MM.1S (cell line): ENCODE measurements around the gene AXIN2.
"Not testable (repeated sequence)": the region's sequence is repeated elsewhere in the genome, so short reads cannot be mapped to it uniquely, and the experiment has no call there.

Source experiments
- EZH2 ChIP-seq: fragments of 300-600 bp; sonication (generic); optimal IDR thresholded peaks from 2 replicates; pipeline ENCODE3; 2017; ENCODE audit warnings: low read depth, mild to moderate bottlenecking, antibody characterized with exemption, low read length, mixed read lengths
- EZH2phosphoT487 ChIP-seq: fragments of 300-600 bp; sonication (generic); IDR thresholded peaks from 2 replicates; pipeline ENCODE4 v1.6.1; 2018; ENCODE audit warnings: antibody characterized with exemption, low read length
- TF ChIP-seq, protein P1 (sequence below): fragments of 300-600 bp; sonication (generic); IDR thresholded peaks from 2 replicates; pipeline ENCODE4 v1.5.1; 2016; ENCODE audit warnings: antibody characterized with exemption, low read length, mixed read lengths

DNA sequence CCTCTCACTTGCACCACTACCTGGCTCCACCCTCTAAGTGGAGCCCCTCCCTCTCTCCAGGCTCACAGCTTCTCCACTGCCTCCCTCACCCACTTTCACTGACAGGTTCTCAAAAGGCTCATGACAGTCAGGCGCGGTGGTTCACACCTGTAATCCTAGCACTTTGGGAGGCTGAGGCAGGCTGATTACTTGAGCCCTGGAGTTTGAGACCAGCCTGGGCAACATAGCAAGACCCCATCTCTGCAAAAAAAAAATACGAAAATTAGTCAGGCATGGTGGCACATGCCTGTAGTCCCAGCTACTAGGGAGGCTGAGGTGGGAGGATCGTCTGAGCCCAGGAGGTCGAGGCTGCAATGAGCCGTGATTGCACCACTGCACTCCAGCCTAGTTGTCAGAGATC, 56.8 kb downstream of the AXIN2 start:
- TF ChIP-seq, protein P1, sequence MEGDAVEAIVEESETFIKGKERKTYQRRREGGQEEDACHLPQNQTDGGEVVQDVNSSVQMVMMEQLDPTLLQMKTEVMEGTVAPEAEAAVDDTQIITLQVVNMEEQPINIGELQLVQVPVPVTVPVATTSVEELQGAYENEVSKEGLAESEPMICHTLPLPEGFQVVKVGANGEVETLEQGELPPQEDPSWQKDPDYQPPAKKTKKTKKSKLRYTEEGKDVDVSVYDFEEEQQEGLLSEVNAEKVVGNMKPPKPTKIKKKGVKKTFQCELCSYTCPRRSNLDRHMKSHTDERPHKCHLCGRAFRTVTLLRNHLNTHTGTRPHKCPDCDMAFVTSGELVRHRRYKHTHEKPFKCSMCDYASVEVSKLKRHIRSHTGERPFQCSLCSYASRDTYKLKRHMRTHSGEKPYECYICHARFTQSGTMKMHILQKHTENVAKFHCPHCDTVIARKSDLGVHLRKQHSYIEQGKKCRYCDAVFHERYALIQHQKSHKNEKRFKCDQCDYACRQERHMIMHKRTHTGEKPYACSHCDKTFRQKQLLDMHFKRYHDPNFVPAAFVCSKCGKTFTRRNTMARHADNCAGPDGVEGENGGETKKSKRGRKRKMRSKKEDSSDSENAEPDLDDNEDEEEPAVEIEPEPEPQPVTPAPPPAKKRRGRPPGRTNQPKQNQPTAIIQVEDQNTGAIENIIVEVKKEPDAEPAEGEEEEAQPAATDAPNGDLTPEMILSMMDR: not testable (repeated sequence)
- not testable (repeated sequence) for TF ChIP-seq EZH2phosphoT487, EZH2
